ENCODE results near the gene DAP. TPM values are rescaled to one million over a fixed set of nuclear protein-coding genes. Genes with fewer than 3 reads are reported as not detected.
"Not testable (repeated sequence)": the region's sequence is repeated elsewhere in the genome, so short reads cannot be mapped to it uniquely, and the experiment has no call there.

DAP gene
- polyA plus RNA-seq, 1 donor, result 44.5 TPM

DNA sequence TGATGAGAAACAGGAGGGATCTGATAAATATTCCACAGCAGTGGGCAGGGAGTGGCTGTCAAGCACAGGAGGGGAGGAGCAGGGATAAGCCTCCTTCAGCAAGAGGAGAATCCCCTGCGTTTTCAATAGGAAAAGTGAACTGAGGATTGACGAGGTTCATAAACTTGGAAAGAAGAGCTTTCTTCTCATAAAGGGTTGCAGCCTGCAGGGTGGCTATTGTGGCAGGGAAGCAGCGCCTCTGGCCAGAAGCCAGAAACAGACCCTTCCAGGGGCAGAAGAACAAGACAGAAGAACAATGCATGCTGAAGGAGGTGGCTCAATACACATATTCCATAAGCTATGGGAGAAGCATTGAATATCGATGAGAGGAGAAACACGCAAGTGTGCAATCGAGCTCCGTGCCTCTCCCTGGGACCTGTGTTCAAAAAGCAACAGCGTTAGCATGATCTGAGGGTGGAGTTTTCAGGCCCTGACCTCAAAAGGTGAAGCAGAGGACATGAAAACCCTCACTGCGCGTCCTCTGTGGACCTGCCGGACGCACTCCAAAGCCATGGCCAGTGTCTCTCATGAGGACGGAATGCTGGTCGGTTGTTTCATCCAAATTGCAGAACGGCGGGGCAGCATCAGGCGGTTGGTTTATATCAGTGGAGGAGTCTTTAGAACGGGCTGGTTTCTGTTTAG lies 129.6 kb downstream of the DAP start:
- DNase-seq, result no peak

DNA sequence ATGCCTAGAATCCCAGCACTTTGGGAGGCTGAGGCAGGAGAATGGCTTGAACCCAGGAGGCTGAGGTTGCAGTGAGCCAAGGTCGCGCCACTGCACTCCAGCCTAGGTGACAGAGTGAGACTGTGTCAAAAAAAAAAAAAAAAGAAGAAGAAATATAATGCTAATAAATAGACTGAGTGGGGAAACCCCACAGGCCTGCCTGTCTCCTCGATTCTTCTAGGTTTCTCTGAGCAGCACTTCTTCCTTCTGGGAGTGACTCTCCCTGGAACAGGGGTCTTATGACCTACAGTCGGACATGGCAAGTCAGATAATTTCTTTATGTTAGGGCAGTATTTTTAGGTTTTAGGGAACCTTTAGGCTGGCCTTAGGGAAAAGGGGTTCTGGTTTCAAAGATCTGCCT lies 130.3 kb downstream of the DAP start:
- not testable (repeated sequence) for DNase-seq

DNA sequence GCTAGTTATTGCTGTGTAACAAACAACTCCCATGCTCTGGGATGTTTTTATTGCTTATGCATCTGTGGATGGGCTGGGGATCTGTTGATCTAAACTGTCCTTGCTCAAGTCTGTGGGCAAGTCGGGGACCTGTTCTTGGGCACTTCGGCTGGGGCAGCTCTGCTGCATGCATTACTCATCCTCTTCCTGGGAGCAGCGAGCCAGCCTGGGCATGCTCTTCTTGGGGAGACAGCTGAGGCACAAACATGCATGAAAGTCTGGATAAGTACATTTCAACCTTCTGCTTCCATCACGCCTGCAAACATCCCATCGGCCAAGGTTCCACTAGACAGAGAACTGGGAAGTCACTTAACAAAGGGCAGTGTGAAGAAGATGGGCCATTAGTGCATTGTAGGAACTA lies 130.9 kb downstream of the DAP start:
- no peak for DNase-seq

DNA sequence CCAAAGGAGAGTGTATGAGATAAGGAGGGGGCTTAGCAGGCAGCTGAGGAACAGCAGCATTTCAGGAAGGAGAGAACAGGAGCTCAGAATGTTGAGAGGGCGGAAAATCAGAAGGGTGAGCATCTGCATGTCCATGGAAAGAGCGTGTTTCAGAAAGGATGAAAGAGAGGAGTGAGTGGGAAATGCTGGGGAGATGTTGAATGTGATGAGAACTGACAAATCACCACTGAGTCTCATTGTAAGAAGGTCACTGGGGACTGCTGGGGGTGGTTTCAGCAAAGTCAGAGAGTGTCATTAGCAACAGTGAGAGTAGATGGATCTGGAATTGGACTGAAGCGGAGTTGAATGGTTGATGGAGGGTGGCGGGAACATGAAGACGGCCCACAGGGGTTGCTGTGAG lies 131.4 kb downstream of the DAP start:
- DNase-seq, result no peak

Other genes starting within 250 kb of the DAP start
- gene ANKRD33B, start 197.2 kb downstream of the DAP start, polyA plus RNA-seq (ENCODE audit: insufficient read length), result 2.5 TPM

Measured in hindlimb muscle (tissue), 1 donor.